Pericardium fibroblast (primary cell): ENCODE results near the gene LDLRAP1. TPM values are rescaled to one million over a fixed set of nuclear protein-coding genes. Genes with fewer than 3 reads are reported as not detected.

Experiments used
- total RNA-seq: library from RNA; depleted of rRNA; stranded (reverse); fragments of >200 nt; gene quantifications from 2 replicates; pipeline ENCODE4 v1.2.3, GENCODE V29; 2015

Gene LDLRAP1
- 12.3 and 32.7 TPM in 2 replicates for total RNA-seq

GRCh38 chr1:25543425-25544242 is at the start of gene LDLRAP1:
Gene LDLRAP1 (plus strand): TSS chr1:25543606. CDS start chr1:25543699, 93 bp downstream.

GRCh38 chr1:25616095-25616986 is 72.9 kb downstream of the LDLRAP1 start, which contains the start of gene MAN1C1:
Gene MAN1C1 (plus strand): TSS chr1:25616791. CDS start chr1:25617798, 1,007 bp downstream.

Other genes with a start within 250 kb of the LDLRAP1 start
- 82.7 and 141 TPM in 2 replicates for gene TMEM50A, start 205.3 kb upstream of the LDLRAP1 start, total RNA-seq
- gene RHCE, start 122.8 kb upstream of the LDLRAP1 start, total RNA-seq: 0.09 and 1.2 TPM in 2 replicates
- 8.5 and 14.2 TPM in 2 replicates for gene MACO1, start 112.7 kb upstream of the LDLRAP1 start, total RNA-seq
- gene MAN1C1, start 73.2 kb downstream of the LDLRAP1 start, total RNA-seq: 32.4 and 47.8 TPM in 2 replicates